SKM-1 (cell line): Measurements from ENCODE around the gene IMMP1L.

ENCODE experiments used
- DNase-seq: peaks from one replicate; lab custom pipeline; 2025; ENCODE audit not compliant: unreplicated experiment; lab: John Stamatoyannopoulos, UW

The IMMP1L gene

GRCh38 chr11:31477528-31478222 is 31.7 kb downstream of the IMMP1L start:
- DNase-seq: no peak

- no peak for DNase-seq
Observed at GRCh38 chr11:31474083-31474482, 35.3 kb downstream of the IMMP1L start.

GRCh38 chr11:31464436-31464835 is 45.0 kb downstream of the IMMP1L start:
- no peak for DNase-seq

DNA sequence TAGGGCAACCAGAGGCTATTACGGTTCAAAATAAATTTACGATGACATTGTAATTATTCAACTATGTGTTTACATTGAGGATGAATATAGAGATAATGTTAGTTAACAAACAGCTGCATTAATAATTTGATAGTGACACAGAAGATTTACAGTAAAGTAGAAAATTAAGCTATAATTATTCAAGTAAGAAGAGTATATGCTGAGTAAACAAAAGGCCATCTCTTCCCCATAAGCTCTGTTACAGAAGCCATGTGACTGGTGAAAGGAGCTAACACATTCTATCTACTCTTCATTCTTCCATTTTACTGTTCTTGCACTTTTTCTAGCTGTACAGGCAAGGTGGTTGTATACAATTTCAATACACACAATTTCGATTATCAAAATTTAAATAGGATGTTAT is 54.2 kb downstream of the IMMP1L start:
- no peak for DNase-seq

GRCh38 chr11:31450841-31451240 is 58.6 kb downstream of the IMMP1L start:
- no peak for DNase-seq

DNA sequence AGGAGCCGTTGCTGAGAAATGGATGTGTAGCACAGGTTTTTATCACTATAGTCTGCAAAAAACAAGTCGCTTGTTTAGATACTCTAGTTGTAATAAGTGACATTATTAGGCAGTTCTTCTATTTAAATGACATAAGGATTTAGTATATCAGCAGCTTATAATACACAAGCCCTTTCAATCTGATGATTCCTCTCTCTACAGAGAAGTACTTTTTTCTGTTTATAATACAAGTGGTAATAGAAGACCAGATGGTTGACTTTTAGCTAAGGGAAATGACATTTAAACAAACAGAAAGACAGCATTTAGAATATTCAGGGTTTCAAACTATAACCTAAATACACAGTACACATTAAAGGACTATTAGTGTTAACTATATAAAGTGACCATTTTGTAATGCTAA is 60.4 kb downstream of the IMMP1L start:
- DNase-seq: no peak

GRCh38 chr11:31445621-31446020 is 63.8 kb downstream of the IMMP1L start:
- DNase-seq: no peak

DNA sequence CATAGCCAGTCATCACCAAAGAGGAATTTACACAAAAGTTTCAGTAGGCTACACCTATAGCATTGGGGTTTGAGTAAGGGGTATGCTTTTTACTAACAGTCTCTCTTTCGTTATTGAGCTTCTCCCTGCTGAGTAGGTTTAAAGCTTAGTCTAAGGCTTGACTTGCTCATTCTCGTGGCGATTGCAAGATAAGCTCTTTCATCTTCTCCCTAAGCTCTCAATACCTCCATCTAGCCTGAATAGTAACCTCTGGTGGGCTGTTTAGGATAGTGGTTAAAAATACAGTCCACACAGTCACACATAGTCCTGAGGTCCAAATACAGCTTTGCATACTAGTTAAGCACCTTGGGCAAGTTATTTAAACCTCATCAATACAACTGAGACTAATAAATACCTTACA is 65.6 kb downstream of the IMMP1L start:
- DNase-seq: no peak

GRCh38 chr11:31442086-31442485 is 67.3 kb downstream of the IMMP1L start:
- no peak for DNase-seq

- DNase-seq: no peak
Observed at GRCh38 chr11:31441296-31441695, 68.1 kb downstream of the IMMP1L start.

GRCh38 chr11:31437742-31438435 is 71.5 kb downstream of the IMMP1L start:
- no peak for DNase-seq

- DNase-seq: no peak
Observed at GRCh38 chr11:31433851-31434250, 75.6 kb downstream of the IMMP1L start.

DNA sequence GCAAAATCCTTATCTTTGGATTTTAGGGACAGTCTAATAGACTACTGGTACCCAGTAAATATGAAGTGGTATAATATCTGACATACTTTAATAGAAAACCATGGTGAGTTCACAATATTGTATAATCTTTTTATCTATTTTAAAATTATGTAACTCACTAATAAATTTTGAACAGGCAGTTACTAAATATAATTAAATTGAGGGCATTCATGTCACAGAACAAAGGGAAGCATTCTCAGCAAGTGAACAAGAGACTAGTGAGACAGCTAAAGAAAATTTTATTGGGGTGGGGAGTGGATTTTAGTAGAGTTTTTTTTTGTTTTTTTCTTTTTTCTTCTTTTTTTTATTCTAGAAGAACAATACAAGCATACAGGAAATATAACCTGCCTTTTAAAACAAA is 84.8 kb downstream of the IMMP1L start:
- DNase-seq: no peak

- no peak for DNase-seq
Observed at GRCh38 chr11:31422703-31423102, 86.7 kb downstream of the IMMP1L start.

GRCh38 chr11:31421820-31422219 is 87.6 kb downstream of the IMMP1L start:
- DNase-seq: no peak

GRCh38 chr11:31419669-31420068 is 89.8 kb downstream of the IMMP1L start:
- no peak for DNase-seq

DNA sequence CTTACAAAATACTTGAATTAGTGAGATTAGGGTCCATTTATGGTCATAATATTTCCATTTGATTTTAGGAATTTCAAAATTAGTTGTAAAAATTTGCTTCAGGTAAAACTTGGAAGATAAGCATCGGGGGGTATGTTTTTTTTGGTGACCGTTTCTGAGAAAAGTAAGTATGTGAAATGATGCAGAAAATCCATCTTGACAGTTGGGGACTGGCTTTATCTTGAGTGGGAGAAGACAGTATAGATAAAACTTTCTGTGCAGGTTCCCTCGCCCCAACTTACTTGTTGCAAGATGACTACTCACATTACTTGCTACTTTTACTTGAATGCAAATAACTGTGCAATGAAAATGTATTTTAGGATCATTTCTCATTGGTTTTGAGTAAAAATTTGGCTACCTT is 90.3 kb downstream of the IMMP1L start:
- no peak for DNase-seq

GRCh38 chr11:31417816-31418215 is 91.6 kb downstream of the IMMP1L start:
- DNase-seq: no peak

DNA sequence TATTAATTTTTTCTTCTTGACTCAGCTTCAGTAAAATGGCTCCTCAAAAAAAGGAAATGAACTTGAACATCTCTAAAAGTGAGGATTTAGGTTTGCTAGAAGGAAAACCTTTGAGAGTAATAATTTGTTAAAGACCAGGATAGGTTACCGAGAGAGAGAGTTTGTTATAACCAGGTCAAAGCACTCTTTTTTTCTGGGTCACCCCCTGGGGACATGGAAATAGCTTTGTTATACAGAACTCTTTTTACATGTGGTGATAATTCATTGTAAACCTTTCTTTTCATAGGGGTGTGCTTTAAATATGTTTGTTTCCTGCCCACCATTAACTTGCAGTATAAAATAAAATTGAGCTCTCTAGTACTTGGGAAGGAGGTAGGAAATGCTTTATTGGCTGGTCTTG is 92.1 kb downstream of the IMMP1L start:
- DNase-seq: no peak

DNA sequence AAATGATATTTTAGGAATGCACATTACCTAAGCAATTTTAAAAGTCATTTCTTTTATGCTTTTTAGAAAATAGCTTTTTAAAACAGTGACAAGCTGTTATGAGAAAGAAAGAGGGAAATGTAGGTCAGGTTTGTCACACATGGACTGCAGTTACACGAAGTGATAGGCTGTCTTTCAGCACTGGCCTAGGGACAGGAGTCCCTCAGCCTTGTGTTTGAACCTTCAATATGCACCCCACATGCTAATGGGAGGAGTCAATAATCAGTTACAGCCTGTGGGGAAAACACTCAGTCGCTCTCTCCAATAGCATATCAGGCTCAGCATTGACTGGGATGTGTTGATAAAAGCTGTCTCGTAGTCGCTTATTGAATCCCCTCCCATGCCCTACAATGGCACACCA is 94.0 kb downstream of the IMMP1L start:
- DNase-seq: no peak

DNA sequence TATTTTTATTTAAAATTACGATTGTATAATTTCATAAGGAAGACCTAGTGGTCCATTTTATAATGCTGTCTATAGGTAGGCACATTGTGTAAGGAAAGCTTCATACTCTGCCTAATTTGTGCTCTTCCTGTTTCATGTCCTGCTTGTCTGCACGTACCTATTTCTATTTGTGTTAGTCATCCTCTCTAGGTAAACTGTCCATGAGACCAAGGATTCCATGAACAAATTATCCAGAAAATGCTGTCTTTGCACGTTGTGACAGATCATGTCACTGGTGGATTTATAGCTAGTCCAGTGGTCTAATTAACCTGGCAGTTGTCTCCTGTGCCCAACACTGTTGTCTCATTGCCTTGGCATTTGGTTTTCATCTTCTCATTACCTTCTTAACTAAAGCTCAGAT is 95.1 kb downstream of the IMMP1L start:
- no peak for DNase-seq

- DNase-seq: no peak
Observed at GRCh38 chr11:31412946-31413345, 96.5 kb downstream of the IMMP1L start.

DNA sequence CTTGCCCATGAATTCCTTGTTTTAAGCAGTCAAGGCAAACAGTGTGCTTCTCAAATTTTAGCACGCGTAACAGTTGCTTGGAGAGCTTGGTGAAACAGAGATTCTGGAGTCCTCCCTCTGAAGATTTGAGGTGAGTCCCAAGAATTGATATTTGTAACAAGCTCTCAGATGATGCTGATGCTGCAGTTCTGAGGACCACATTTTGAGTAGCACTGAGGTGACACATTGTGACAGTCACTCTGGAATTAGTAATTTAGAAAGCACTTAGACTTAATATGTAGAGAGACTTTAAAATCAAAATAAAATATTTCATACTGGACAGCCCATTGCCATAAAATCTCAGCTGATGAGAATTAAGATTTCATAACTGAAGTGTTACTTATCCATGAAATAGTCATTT is 101.2 kb downstream of the IMMP1L start:
- no peak for DNase-seq
